ENCODE data around the gene DYNLT3. TPM values are rescaled to one million over a fixed set of nuclear protein-coding genes. Genes with fewer than 3 reads are reported as not detected.
A peak's percentile ranks its signal among the peaks of the same experiment; 100 is the strongest.

The DYNLT3 gene
- total and polyA plus RNA-seq, 2 of the 13 experiments (the other 11 are each of a cell fraction or from before 2014, with no cell fraction given) = 5.4 to 6.1 TPM

- TF ChIP-seq CHCHD3 (CRISPR knock-in tag; IDR thresholded peaks at IDR 0.05) (no peak), NRL (CRISPR knock-in tag; IDR thresholded peaks at IDR 0.05; ENCODE audit: borderline replicate concordance) (no peak), U2AF1 (optimal IDR thresholded peaks at IDR 0.05; ENCODE audit: low read depth, low read length) (no peak), ZNF143 (CRISPR knock-in tag; IDR thresholded peaks at IDR 0.05) (no peak)
Measured at GRCh38 chrX:37854148-37854547, 6.8 kb upstream of the DYNLT3 start (continued).

DNA sequence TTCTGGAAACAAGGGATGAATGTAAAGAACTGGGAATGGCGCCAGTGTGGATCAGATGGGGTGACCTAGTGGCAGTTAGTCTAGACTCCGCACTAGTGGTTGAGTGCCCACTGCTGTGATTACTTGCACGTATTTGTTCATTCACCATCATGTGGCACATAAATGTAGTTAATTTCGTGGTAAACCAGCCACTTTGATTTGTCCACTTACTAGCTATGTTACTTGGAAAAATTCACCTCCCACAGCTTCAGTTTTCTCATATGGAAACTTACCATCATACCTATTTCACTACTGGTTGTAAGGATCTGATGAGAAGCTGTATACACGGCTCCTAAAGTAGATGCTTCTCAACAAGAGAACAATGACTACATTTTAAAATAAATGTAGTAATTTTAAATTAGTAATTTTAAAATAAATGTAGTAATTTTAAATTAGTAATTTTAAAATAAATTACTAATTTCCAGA is 394 bp upstream of the DYNLT3 start:
- no peak for ATAC-seq
- POLR2A ChIA-PET = no interaction called here
- TF ChIP-seq GABPA (IDR thresholded peaks at IDR 0.05; ENCODE audit: low read depth, low read length) (no peak), GABPA (CRISPR knock-in tag; IDR thresholded peaks at IDR 0.05; ENCODE audit: low read depth) (peak; percentile 5; the same call in 1 of the 2 replicates), ZNF670 (CRISPR knock-in tag; IDR thresholded peaks at IDR 0.05; ENCODE audit: borderline replicate concordance) (no peak), ZBTB25 (CRISPR knock-in tag; IDR thresholded peaks at IDR 0.05) (no peak), GABPB1 (CRISPR knock-in tag; IDR thresholded peaks at IDR 0.05) (no peak), SNAPC4 (CRISPR knock-in tag; IDR thresholded peaks at IDR 0.05) (no peak), MED8 (CRISPR knock-in tag; IDR thresholded peaks at IDR 0.05; ENCODE audit: insufficient replicate concordance) (no peak), SP4 (CRISPR knock-in tag; IDR thresholded peaks at IDR 0.05) (0 out of 2 replicates have a peak, but pooled peaks have one; percentile 5), SKI (IDR thresholded peaks at IDR 0.05; ENCODE audit: partially characterized antibody) (no peak), ZNF616 (CRISPR knock-in tag; IDR thresholded peaks at IDR 0.05; ENCODE audit: low read depth) (no peak)
- TF ChIP-seq, protein P1, sequence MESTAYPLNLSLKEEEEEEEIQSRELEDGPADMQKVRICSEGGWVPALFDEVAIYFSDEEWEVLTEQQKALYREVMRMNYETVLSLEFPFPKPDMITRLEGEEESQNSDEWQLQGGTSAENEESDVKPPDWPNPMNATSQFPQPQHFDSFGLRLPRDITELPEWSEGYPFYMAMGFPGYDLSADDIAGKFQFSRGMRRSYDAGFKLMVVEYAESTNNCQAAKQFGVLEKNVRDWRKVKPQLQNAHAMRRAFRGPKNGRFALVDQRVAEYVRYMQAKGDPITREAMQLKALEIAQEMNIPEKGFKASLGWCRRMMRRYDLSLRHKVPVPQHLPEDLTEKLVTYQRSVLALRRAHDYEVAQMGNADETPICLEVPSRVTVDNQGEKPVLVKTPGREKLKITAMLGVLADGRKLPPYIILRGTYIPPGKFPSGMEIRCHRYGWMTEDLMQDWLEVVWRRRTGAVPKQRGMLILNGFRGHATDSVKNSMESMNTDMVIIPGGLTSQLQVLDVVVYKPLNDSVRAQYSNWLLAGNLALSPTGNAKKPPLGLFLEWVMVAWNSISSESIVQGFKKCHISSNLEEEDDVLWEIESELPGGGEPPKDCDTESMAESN (CRISPR knock-in tag; conservative IDR thresholded peaks at IDR 0.05) = 0 out of 2 replicates have a peak, but pooled peaks have one; percentile 1

More for the DNA sequence above, 394 bp upstream of the DYNLT3 start:
- CTCF ChIA-PET (ENCODE audit: low intra/inter-chr PET ratio, low total read pairs) = no interaction called here
- no peak overlapping the region for H3K27ac ChIP-seq (ENCODE audit: extremely low read length, insufficient read depth, low read length)
- WGBS (ENCODE audit: low lambda C conversion rate) = 6% methylated on average over 4 of the region's 5 CpGs
- DNase-seq (ENCODE audit: low spot score) (no peak), FAIRE-seq (no peak)
- in situ Hi-C loops (cut with HindIII; ENCODE audit: extremely low pct_ligation_motif_present, low pct_unique_long_range_greater_than_20kb) (no loop called here), intact Hi-C loops (cut with micrococcal nuclease; ENCODE audit: unreplicated experiment) (no loop called here)
- no peaks in the 10 kb centered on the region for H3K36me3 ChIP-seq (replicated peaks in 1 of 2; ENCODE audit: control insufficient read depth in 1 of 2, insufficient read depth in 2 of 2, low read length in 2 of 2)
- peak overlapping the region; percentile 77 for H3K4me2 ChIP-seq (ENCODE audit: low read depth, low read length)
- no peaks in the 10 kb centered on the region for H4K20me1 ChIP-seq (ENCODE audit: insufficient read depth, low read length)
- no peaks in the 10 kb centered on the region for H3K27me3 ChIP-seq (ENCODE audit: control insufficient read depth in 1 of 2, insufficient read depth in 2 of 2, low read length in 2 of 2)
- BruUV-seq (replicated peaks) = no TSS peak
- no peaks in the 10 kb centered on the region for H3K4me1 ChIP-seq (ENCODE audit: insufficient read depth, low read length)
- peak overlapping the region; percentile 62 to 71 (median 69); a peak in 5 of 6 replicates for H3K4me3 ChIP-seq (replicated peaks in 1 of 3; ENCODE audit: insufficient read depth in 1 of 3, low read depth in 2 of 3, low read length in 3 of 3)
- peak overlapping the region; percentile 63 for H3K9ac ChIP-seq (ENCODE audit: insufficient read depth, low read depth, low read length)
- no peaks in the 10 kb centered on the region for H3K9me3 ChIP-seq (ENCODE audit: low read length)
- peak overlapping the region; percentile 95 for H2AFZ ChIP-seq (ENCODE audit: low read length)
- no peaks in the 10 kb centered on the region for H3K79me2 ChIP-seq (ENCODE audit: insufficient read depth, low read length)

Measured in HepG2 (cell line).